Measurements from ENCODE around the gene PITPNM2.
A peak's percentile ranks its signal among the peaks of the same experiment; 100 is the strongest.
"Not testable (repeated sequence)": the region's sequence is repeated elsewhere in the genome, so short reads cannot be mapped to it uniquely, and the experiment has no call there.

The PITPNM2 gene

GRCh38 chr12:123115409-123116121 is 35.3 kb downstream of the PITPNM2 start:
- peak; percentile 44 for DNase-seq

- DNase-seq, result no peak
Measured at GRCh38 chr12:123114304-123115083, 36.4 kb downstream of the PITPNM2 start.

- DNase-seq, result no peak
Measured at GRCh38 chr12:123113026-123113425, 37.9 kb downstream of the PITPNM2 start.

GRCh38 chr12:123111498-123112165 is 39.3 kb downstream of the PITPNM2 start:
- DNase-seq, result peak; percentile 26

GRCh38 chr12:123109319-123109772 is 41.5 kb downstream of the PITPNM2 start:
- no peak for DNase-seq

- no peak for DNase-seq
Measured at GRCh38 chr12:123108682-123109066, 42.2 kb downstream of the PITPNM2 start.

GRCh38 chr12:123107926-123108681 is 42.8 kb downstream of the PITPNM2 start:
- no peak for DNase-seq

- peak; percentile 74 for DNase-seq
Measured at GRCh38 chr12:123106640-123107359, 44.1 kb downstream of the PITPNM2 start.

GRCh38 chr12:123105211-123105826 is 45.6 kb downstream of the PITPNM2 start:
- DNase-seq, result no peak

GRCh38 chr12:123104809-123105208 is 46.1 kb downstream of the PITPNM2 start:
- no peak for DNase-seq

- not testable (repeated sequence) for DNase-seq
Measured at GRCh38 chr12:123104094-123104493, 46.8 kb downstream of the PITPNM2 start.

- DNase-seq, result no peak
Measured at GRCh38 chr12:123102781-123103503, 47.9 kb downstream of the PITPNM2 start.

- DNase-seq, result no peak
Measured at GRCh38 chr12:123102366-123102765, 48.5 kb downstream of the PITPNM2 start.

- DNase-seq, result no peak
Measured at GRCh38 chr12:123101526-123101925, 49.4 kb downstream of the PITPNM2 start.

Data from CD4-positive, alpha-beta T cell treated with Interleukin-4 for 4 hours (primary cell).